ENCODE data around the gene SSR2. TPM values are rescaled to one million over a fixed set of nuclear protein-coding genes. Genes with fewer than 3 reads are reported as not detected.

SSR2 gene
- total RNA-seq, 4 donors from 2014 or later: 51.2 to 275 (median 168) TPM

Other genes with a start within 250 kb of the SSR2 start
- 10 to 100 TPM; 36.3 to 75.6 (median 45.6) TPM for gene GON4L, start 163.7 kb downstream of the SSR2 start, total RNA-seq
- 1 to 10 TPM; 2.2 to 5.9 (median 3.6) TPM for gene SYT11, start 161.4 kb downstream of the SSR2 start, total RNA-seq
- 10 to 100 TPM in 3 of 4 donors, 1 to 10 TPM in 1; 6.4 to 23.7 (median 17.0) TPM for gene RIT1, start 109.6 kb downstream of the SSR2 start, total RNA-seq
- gene KHDC4, start 86.5 kb downstream of the SSR2 start, total RNA-seq: 100 to 1,000 TPM in 2 of 4 donors, 10 to 100 TPM in 2; 76.2 to 158 (median 98.7) TPM
- gene RXFP4, start 79.3 kb downstream of the SSR2 start, total RNA-seq: 10 to 100 TPM in 1 of 4 donors, 1 to 10 TPM in 2, under 1 TPM in 1; 0.80 to 11.6 (median 2.5) TPM
- 100 to 1,000 TPM; 107 to 244 (median 169) TPM for gene ARHGEF2, start 42.4 kb downstream of the SSR2 start, total RNA-seq
- gene UBQLN4, start 32.8 kb upstream of the SSR2 start, total RNA-seq: 10 to 100 TPM in 3 of 4 donors, 1 to 10 TPM in 1; 7.9 to 21.3 (median 16.1) TPM
- 10 to 100 TPM; 20.9 to 70.9 (median 47.5) TPM for gene LAMTOR2, start 33.8 kb upstream of the SSR2 start, total RNA-seq
- 100 to 1,000 TPM; 140 to 213 (median 174) TPM for gene RAB25, start 40.2 kb upstream of the SSR2 start, total RNA-seq
- gene MEX3A, start 61.5 kb upstream of the SSR2 start, total RNA-seq: under 1 TPM in 3 of 4 donors, not detected in 1; 0.14 to 0.60 (median 0.48) TPM
- 100 to 1,000 TPM; 300 to 999 (median 324) TPM for gene LMNA, start 93.8 kb upstream of the SSR2 start, total RNA-seq
- 1 to 10 TPM in 3 of 4 donors, not detected in 1; 2.6 to 6.0 (median 4.8) TPM for gene SEMA4A, start 132.6 kb upstream of the SSR2 start, total RNA-seq
- 10 to 100 TPM in 3 of 4 donors, 1 to 10 TPM in 1; 9.6 to 19.9 (median 18.9) TPM for gene SLC25A44, start 173.2 kb upstream of the SSR2 start, total RNA-seq
- gene PMF1, start 192.1 kb upstream of the SSR2 start, total RNA-seq: 10 to 100 TPM; 29.9 to 67.3 (median 52.3) TPM
- gene BGLAP, start 221.2 kb upstream of the SSR2 start, total RNA-seq: 1 to 10 TPM in 2 of 4 donors, not detected in 2; 1.6 to 2.1 TPM
- gene PAQR6, start 227.1 kb upstream of the SSR2 start, total RNA-seq: 1 to 10 TPM in 2 of 4 donors, not detected in 2; 1.7 to 3.1 TPM

Data from transverse colon (tissue), 4 donors.